H1 (cell line): Measurements from ENCODE around the gene MEIS3. TPM values are rescaled to one million over a fixed set of nuclear protein-coding genes. Genes with fewer than 3 reads are reported as not detected.
A peak's percentile ranks its signal among the peaks of the same experiment; 100 is the strongest.

ENCODE experiments used
- BACH1 ChIP-seq: IDR thresholded peaks from 2 replicates; pipeline ENCODE4 v1.6.1; 2012; ENCODE audit warnings: low read length, improper control_type of control experiment
- EGR1 ChIP-seq: IDR thresholded peaks from 2 replicates; pipeline ENCODE4 v1.6.1; 2011; ENCODE audit warnings: low read depth, low read length, borderline replicate concordance
- FOSL1 ChIP-seq: IDR thresholded peaks from 2 replicates; pipeline ENCODE4 v1.6.1; 2011; ENCODE audit warnings: mild to moderate bottlenecking, low read depth, low read length, moderate library complexity; ENCODE audit not compliant: insufficient read depth
- HDAC6 ChIP-seq: IDR thresholded peaks from one replicate; pipeline ENCODE4 v1.7.1; 2012; ENCODE audit warnings: low read depth, mild to moderate bottlenecking, inconsistent platforms, low read length, moderate library complexity
- JUND ChIP-seq: IDR thresholded peaks from 2 replicates; pipeline ENCODE4 v1.6.1; 2011; ENCODE audit warnings: mild to moderate bottlenecking, improper control_type of control experiment, low read length
- KDM4A ChIP-seq: IDR thresholded peaks from one replicate; pipeline ENCODE4 v1.7.1; 2012; ENCODE audit warnings: low read depth, mild to moderate bottlenecking, moderate library complexity, low read length, inconsistent platforms; ENCODE audit not compliant: severe bottlenecking
- NRF1 ChIP-seq: IDR thresholded peaks from 2 replicates; pipeline ENCODE4 v1.6.1; 2011; ENCODE audit warnings: mild to moderate bottlenecking, low read depth, low read length, improper control_type of control experiment
- PHF8 ChIP-seq: fragments of 200-600 bp; sonication (generic); conservative IDR thresholded peaks from 2 replicates; pipeline ENCODE4 v1.7.1; 2012; ENCODE audit warnings: low read depth, mild to moderate bottlenecking, inconsistent platforms, low read length, moderate library complexity
- POLR2A ChIP-seq, 2 experiments: IDR thresholded peaks; 1 replicate in 1 of 2; 2 replicates in 1 of 2; pipeline ENCODE4 v1.6.1; 2011; ENCODE audit warnings: low read depth in 2 of 2, low read length in 2 of 2, mild to moderate bottlenecking in 2 of 2; ENCODE audit errors: control extremely low read depth in 1 of 2
- POU5F1 ChIP-seq: IDR thresholded peaks from 2 replicates; pipeline ENCODE4 v1.6.1; 2011; ENCODE audit warnings: low read depth, mild to moderate bottlenecking, low read length, moderate library complexity
- RAD21 ChIP-seq, 2 experiments: IDR thresholded peaks in 1 of 2; conservative IDR thresholded peaks in 1 of 2; 2 replicates each; pipeline ENCODE4 v1.6.1; 2011; ENCODE audit warnings: low read depth in 2 of 2, low read length in 2 of 2, improper control_type of control experiment in 1 of 2, inconsistent platforms in 1 of 2, mild to moderate bottlenecking in 1 of 2, moderate library complexity in 1 of 2
- RBBP5 ChIP-seq: IDR thresholded peaks from 2 replicates; pipeline ENCODE4 v1.7.1; 2012; ENCODE audit warnings: low read depth, mild to moderate bottlenecking, inconsistent platforms, low read length, moderate library complexity, borderline replicate concordance
- RXRA ChIP-seq: IDR thresholded peaks from 2 replicates; pipeline ENCODE4 v1.6.1; 2011; ENCODE audit warnings: low read depth, mild to moderate bottlenecking, low read length, moderate library complexity; ENCODE audit not compliant: insufficient read depth
- SIN3A ChIP-seq, 2 experiments: IDR thresholded peaks in 1 of 2; conservative IDR thresholded peaks in 1 of 2; 2 replicates each; pipeline ENCODE4 v1.6.1; 2011 to 2012; ENCODE audit warnings: low read length in 2 of 2, improper control_type of control experiment in 1 of 2, low read depth in 1 of 2, mild to moderate bottlenecking in 1 of 2
- SIRT6 ChIP-seq: IDR thresholded peaks from one replicate; pipeline ENCODE4 v1.7.1; 2012; ENCODE audit warnings: low read length, inconsistent platforms
- SP1 ChIP-seq: IDR thresholded peaks from 2 replicates; pipeline ENCODE4 v1.6.1; 2011; ENCODE audit warnings: low read depth, low read length
- SRF ChIP-seq: IDR thresholded peaks from 2 replicates; pipeline ENCODE4 v1.6.1; 2011; ENCODE audit warnings: mild to moderate bottlenecking, low read depth, low read length, moderate library complexity
- TAF1 ChIP-seq: IDR thresholded peaks from 2 replicates; pipeline ENCODE4 v1.6.1; 2011; ENCODE audit warnings: mild to moderate bottlenecking, low read depth, low read length
- TAF7 ChIP-seq: optimal IDR thresholded peaks from 2 replicates; pipeline ENCODE3; 2011; ENCODE audit warnings: low read depth, mild to moderate bottlenecking, inconsistent platforms, low read length, moderate library complexity, borderline replicate concordance
- TBP ChIP-seq: IDR thresholded peaks from 2 replicates; pipeline ENCODE4 v1.6.1; 2011; ENCODE audit warnings: low read depth, low read length, improper control_type of control experiment
- TEAD4 ChIP-seq: IDR thresholded peaks from 2 replicates; pipeline ENCODE4 v1.6.1; 2012; ENCODE audit warnings: low read depth, low read length, inconsistent platforms, mixed read lengths
- YY1 ChIP-seq: IDR thresholded peaks from 2 replicates; pipeline ENCODE4 v1.6.1; 2011; ENCODE audit warnings: low read depth, mild to moderate bottlenecking, low read length
- polyA plus RNA-seq, 7 experiments: library from polyadenylated mRNA; depleted of rRNA in 3 of 7; stranded (reverse) in 5 of 7; unstranded in 2 of 7; fragments of >200 nt in 5 of 7; fragments of 200-250 nt in 2 of 7; gene quantifications; 1 replicate in 5 of 7; 2 replicates in 1 of 7; 4 replicates in 1 of 7; pipeline versions ENCODE4 v1.2.1 to v1.2.3, GENCODE V29; 2011 to 2013; ENCODE audit warnings: missing spikeins in 2 of 7, mixed read lengths in 2 of 7
- total RNA-seq: library from RNA; stranded (reverse); fragmentation: NEBNext Ultra II Directional; extraction: Animal tissue kit (Norgen Biotek cat#: 25700); gene quantifications from 2 replicates; pipeline ENCODE4 v1.2.1, GENCODE V29; 2021

Gene MEIS3
- total and polyA plus RNA-seq, 2 of the 8 experiments (the other 6 are each of a cell fraction or from before 2014, with no cell fraction given): 24.5 to 28.2 TPM

- TF ChIP-seq SIN3A (conservative IDR thresholded peaks at IDR 0.05 in 1 of 2, IDR thresholded peaks at IDR 0.05 in 1 of 2; ENCODE audit: low read depth in 1 of 2, low read length in 2 of 2): 0 out of 4 replicates have a peak, but pooled peaks of 1 of the 2 experiments have one; percentile 39
- 0 out of 2 replicates have a peak, but pooled peaks have one; percentile 4 for TF ChIP-seq POU5F1
- TF ChIP-seq RAD21 (IDR thresholded peaks at IDR 0.05 in 1 of 2, conservative IDR thresholded peaks at IDR 0.05 in 1 of 2; ENCODE audit: low read depth in 2 of 2, low read length in 2 of 2): peak; percentile 65 to 68
- TF ChIP-seq NRF1: no peak
- TF ChIP-seq POLR2A (IDR thresholded peaks at IDR 0.05; ENCODE audit: control extremely low read depth in 1 of 2, low read depth in 2 of 2, low read length in 2 of 2): peak in 1 of 2 experiments; percentile 54; a peak in 2 of 3 replicates
- TF ChIP-seq FOSL1: no peak
- TF ChIP-seq RXRA: no peak
- no peak; the same call in 1 of the 2 replicates for TF ChIP-seq TBP
- 0 out of 2 replicates have a peak, but pooled peaks have one; percentile 35 for TF ChIP-seq YY1
- TF ChIP-seq SP1: peak; percentile 79
- no peak for TF ChIP-seq PHF8
- TF ChIP-seq HDAC6: no peak
- TF ChIP-seq SRF: no peak
- TF ChIP-seq TEAD4: peak; percentile 86
- 0 out of 2 replicates have a peak, but pooled peaks have one; percentile 12 for TF ChIP-seq BACH1
- TF ChIP-seq RBBP5: no peak
- TF ChIP-seq TAF1: 0 out of 2 replicates have a peak, but pooled peaks have one; percentile 30
- TF ChIP-seq SIRT6: no peak
- TF ChIP-seq KDM4A: no peak
- no peak for TF ChIP-seq TAF7
- peak; percentile 59; the same call in 1 of the 2 replicates for TF ChIP-seq EGR1
- TF ChIP-seq JUND: peak; percentile 55; the same call in 1 of the 2 replicates
These were observed 27.7 kb downstream of the MEIS3 start (continued) for GRCh38 chr19:47391510-47392223.
